Dendritic cell treated with granulocyte-macrophage colony-stimulating factor and Interleukin-4, amounts not matched to agents 40 ng/mL and 50 ng/mL, for 4 days (primary cell): ENCODE measurements around the gene SHOC2.

Experiments
- H3K27ac Mint-ChIP-seq: one replicate; pipeline ENCODE4 v1.8.0; 2022; ENCODE audit warnings: mild to moderate bottlenecking, mixed read lengths
- H3K27me3 Mint-ChIP-seq: one replicate; pipeline ENCODE4 v1.8.0; 2022; ENCODE audit warnings: mild to moderate bottlenecking, mixed read lengths
- H3K36me3 Mint-ChIP-seq: one replicate; pipeline ENCODE4 v1.8.0; 2022; ENCODE audit warnings: low read depth, mixed read lengths
- H3K4me1 Mint-ChIP-seq: one replicate; pipeline ENCODE4 v1.8.0; 2022; ENCODE audit warnings: low read depth, mixed read lengths
- H3K4me3 Mint-ChIP-seq: one replicate; pipeline ENCODE4 v1.8.0; 2022; ENCODE audit warnings: mild to moderate bottlenecking, moderate library complexity, mixed read lengths
- H3K9me3 Mint-ChIP-seq: one replicate; pipeline ENCODE4 v1.8.0; 2022; ENCODE audit warnings: mixed read lengths
- intact Hi-C: fragments of 100-400 bp; cut with micrococcal nuclease; formaldehyde crosslinking; loops from one replicate; pipeline ENCODE4 v1.15.0; 2022

Gene SHOC2

GRCh38 chr10:111037858-111038257, 118.5 kb downstream of the SHOC2 start:
- H3K4me3 Mint-ChIP-seq: no peak overlapping the region
- peaks cover 25% of the 10 kb centered on the region for H3K36me3 Mint-ChIP-seq
- no peak overlapping the region for H3K27ac Mint-ChIP-seq
- H3K4me1 Mint-ChIP-seq: no peaks in the 10 kb centered on the region
- H3K9me3 Mint-ChIP-seq: peaks cover 72% of the 10 kb centered on the region
- intact Hi-C loops: no loop called here
- H3K27me3 Mint-ChIP-seq: no peaks in the 10 kb centered on the region

GRCh38 chr10:111039522-111039921, 120.1 kb downstream of the SHOC2 start:
- H3K27ac Mint-ChIP-seq: no peak overlapping the region
- intact Hi-C loops: no loop called here
- H3K36me3 Mint-ChIP-seq: peaks cover 10% of the 10 kb centered on the region
- no peak overlapping the region for H3K4me3 Mint-ChIP-seq
- no peaks in the 10 kb centered on the region for H3K27me3 Mint-ChIP-seq
- H3K9me3 Mint-ChIP-seq: peaks cover 72% of the 10 kb centered on the region
- H3K4me1 Mint-ChIP-seq: no peaks in the 10 kb centered on the region

GRCh38 chr10:111057006-111057405, 137.6 kb downstream of the SHOC2 start:
- Mint-ChIP-seq H3K9me3 (peaks cover 27% of the 10 kb centered on the region), H3K4me3 (no peak overlapping the region), H3K27ac (no peak overlapping the region), H3K36me3 (no peaks in the 10 kb centered on the region), H3K27me3 (peaks cover 4% of the 10 kb centered on the region), H3K4me1 (no peaks in the 10 kb centered on the region)
- intact Hi-C loops: no loop called here
